ENCODE results near the gene DCD.
A peak's percentile ranks its signal among the peaks of the same experiment; 100 is the strongest.

The DCD gene

DNA sequence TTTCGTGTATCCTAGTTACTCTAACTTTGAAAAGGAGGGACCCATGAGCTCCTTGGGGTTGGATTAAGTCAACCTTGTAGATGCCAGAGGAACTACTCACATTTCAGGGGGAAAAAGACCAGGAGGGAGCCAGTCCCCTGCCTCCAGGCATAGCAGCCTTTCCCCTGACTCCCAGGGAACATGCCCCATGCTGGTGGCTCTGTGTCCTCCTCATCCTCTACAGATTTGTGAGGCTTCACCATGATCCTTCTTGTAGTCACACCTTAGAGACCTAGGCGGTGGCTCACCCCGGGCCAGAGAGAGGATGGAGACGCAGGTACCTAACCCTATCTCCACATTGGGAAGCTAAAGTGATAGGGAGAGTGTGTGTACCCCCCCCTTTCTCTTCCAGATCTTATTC lies 43.7 kb downstream of the DCD start:
- ATAC-seq, result no peak
- Mint-ChIP-seq H3K9me3 (no peaks in the 10 kb centered on the region), H3K4me3 (no peak overlapping the region), H3K27me3 (peaks cover 27% of the 10 kb centered on the region), H3K27ac (no peak overlapping the region), H3K4me1 (peaks cover 6% of the 10 kb centered on the region), H3K36me3 (no peaks in the 10 kb centered on the region)

DNA sequence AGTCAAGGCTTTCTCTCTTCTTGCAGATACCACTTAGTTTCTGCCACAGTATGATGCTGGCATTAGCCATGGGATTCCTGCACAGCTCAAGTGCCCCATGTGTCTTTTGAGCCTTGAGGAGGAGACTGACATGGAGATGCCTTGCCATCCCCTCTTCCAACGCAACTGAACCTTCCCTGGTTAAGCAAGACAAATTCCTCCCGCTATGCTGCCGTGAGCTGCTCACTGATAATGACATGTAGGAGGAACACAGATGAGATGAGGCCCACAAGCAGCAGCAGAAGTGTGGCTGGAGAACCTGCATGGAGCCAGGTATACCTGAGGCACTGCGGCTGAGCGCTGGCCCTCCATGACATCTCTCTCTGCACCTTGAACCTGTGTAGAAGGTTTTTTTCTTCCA lies 44.3 kb downstream of the DCD start:
- Mint-ChIP-seq H3K4me3 (no peak overlapping the region), H3K27ac (no peak overlapping the region), H3K9me3 (no peaks in the 10 kb centered on the region), H3K36me3 (no peaks in the 10 kb centered on the region), H3K27me3 (peaks cover 32% of the 10 kb centered on the region), H3K4me1 (peaks cover 6% of the 10 kb centered on the region)
- no peak for ATAC-seq

DNA sequence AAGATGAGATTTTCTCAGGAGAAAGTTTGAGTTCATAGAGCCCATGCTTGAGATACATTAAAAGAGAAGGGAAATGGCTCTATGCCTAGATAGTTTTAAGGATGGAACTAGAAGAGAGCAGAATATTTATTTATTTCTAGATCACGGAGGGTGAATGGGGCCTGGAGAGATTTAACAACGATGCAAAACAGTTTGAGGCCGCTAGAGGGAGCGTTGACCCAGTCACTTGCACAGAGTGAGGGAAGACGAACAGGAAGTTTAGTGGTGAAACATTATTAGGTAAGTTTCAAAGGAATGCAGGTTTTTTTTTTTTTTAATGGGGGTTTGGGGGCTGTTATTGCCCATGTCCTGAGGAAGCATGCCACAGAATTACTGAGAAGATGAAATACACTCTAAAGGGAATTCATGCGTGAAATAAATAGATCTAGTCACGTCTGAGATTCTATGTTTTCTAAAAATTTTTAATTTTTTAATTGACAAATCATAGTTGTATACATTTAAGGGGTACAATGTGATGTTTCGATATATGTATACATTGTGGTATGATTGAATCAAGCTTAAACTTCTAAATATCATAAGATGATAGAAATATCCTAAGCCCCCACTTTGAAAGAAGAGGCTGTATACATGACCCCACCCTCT lies 44.9 kb downstream of the DCD start:
- Mint-ChIP-seq H3K4me1 (peaks cover 6% of the 10 kb centered on the region), H3K36me3 (no peaks in the 10 kb centered on the region), H3K4me3 (no peak overlapping the region), H3K9me3 (no peaks in the 10 kb centered on the region), H3K27me3 (peaks cover 32% of the 10 kb centered on the region), H3K27ac (no peak overlapping the region)
- ATAC-seq, result peak; percentile 83

DNA sequence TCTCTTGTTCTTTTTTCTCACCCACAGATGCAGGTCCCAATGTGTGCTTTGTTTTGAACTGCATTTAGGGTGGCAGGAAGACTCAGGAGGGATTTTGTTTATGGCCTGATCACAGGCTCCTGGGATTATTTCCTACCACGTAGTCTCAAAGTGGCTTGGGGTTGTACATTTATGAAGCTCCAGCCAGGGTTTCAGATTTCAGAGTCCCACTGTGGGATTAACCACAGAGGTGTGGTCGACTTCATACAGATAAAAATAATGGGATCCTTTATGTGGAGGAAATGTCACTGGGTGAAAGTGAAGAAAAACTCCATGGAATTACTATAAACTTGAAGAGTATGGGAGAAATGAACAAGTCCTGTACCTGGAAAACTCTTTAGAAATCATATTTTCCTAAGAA lies 45.5 kb downstream of the DCD start:
- no peak overlapping the region for H3K27ac Mint-ChIP-seq
- peaks cover 25% of the 10 kb centered on the region for H3K27me3 Mint-ChIP-seq
- ATAC-seq, result no peak
- no peaks in the 10 kb centered on the region for H3K36me3 Mint-ChIP-seq
- H3K4me1 Mint-ChIP-seq, result peaks cover 6% of the 10 kb centered on the region
- no peaks in the 10 kb centered on the region for H3K9me3 Mint-ChIP-seq
- H3K4me3 Mint-ChIP-seq, result no peak overlapping the region

DNA sequence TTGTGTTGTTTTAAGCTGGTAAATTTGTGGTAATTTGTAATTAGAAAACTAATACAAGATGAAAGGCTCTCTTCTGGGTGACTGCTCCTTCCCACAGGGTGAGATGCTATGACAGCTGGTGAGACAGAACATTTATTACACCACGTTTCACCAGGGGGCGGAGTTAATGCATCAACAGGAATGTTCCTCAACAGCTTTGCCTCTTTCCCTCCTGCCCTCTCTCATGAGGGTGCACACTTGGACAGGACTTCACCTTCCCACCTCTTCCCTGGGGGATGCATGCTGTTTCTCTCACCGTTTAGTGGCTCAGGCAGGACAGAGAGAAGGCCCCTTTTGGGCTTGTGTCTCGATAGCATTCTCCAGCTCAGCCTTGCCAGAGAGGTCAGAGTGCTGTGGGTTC lies 46.3 kb downstream of the DCD start:
- peaks cover 6% of the 10 kb centered on the region for H3K4me1 Mint-ChIP-seq
- peaks cover 23% of the 10 kb centered on the region for H3K27me3 Mint-ChIP-seq
- no peak overlapping the region for H3K27ac Mint-ChIP-seq
- H3K36me3 Mint-ChIP-seq, result no peaks in the 10 kb centered on the region
- no peak for ATAC-seq
- H3K9me3 Mint-ChIP-seq, result no peaks in the 10 kb centered on the region
- H3K4me3 Mint-ChIP-seq, result no peak overlapping the region

DNA sequence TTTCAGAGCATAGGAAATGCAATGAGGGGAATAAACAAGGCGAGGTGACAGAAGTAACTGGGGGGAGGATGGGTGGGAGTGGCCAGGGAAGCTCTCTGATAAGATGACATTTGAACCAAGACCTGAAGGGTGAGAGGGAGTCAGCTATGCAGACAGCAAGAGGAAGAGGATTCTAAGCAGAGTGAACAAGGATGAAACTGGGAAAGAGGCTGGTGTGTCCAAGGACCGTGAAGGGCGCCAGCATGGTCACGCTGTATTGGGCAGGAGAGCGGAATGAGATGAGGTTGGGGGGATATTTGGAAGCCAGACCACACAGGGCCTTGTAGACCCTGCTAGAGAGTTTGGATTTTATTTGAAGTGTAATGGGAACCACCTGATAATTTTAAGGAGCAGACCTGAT lies 49.2 kb downstream of the DCD start:
- H3K36me3 Mint-ChIP-seq, result no peaks in the 10 kb centered on the region
- no peaks in the 10 kb centered on the region for H3K9me3 Mint-ChIP-seq
- H3K4me3 Mint-ChIP-seq, result no peak overlapping the region
- no peak overlapping the region for H3K27ac Mint-ChIP-seq
- H3K4me1 Mint-ChIP-seq, result peaks cover 6% of the 10 kb centered on the region
- ATAC-seq, result no peak
- peaks cover 43% of the 10 kb centered on the region for H3K27me3 Mint-ChIP-seq

DNA sequence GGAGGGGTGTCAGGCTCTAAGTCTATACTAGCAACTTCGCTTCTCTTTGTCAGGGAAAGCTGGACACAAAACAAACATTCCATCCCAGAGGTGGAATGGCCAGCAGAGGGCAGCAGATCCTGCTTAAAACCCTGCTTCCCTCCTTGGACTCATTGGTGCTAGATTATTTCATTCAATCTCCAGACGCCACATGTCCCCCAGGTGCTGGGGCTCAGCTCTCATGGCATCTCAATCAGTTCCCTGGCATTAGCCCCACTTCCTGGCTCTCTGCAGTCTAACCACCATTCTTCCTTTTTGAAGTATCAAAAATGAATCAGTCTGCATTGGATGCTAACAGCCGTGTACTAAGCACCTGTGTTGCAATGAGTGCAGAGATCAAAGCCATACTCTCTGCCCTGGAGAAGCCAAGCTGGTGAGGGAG lies 51.6 kb downstream of the DCD start:
- Mint-ChIP-seq H3K27me3 (peaks cover 43% of the 10 kb centered on the region), H3K4me1 (no peaks in the 10 kb centered on the region), H3K9me3 (no peaks in the 10 kb centered on the region), H3K4me3 (no peak overlapping the region), H3K27ac (no peak overlapping the region), H3K36me3 (no peaks in the 10 kb centered on the region)
- ATAC-seq, result no peak

DNA sequence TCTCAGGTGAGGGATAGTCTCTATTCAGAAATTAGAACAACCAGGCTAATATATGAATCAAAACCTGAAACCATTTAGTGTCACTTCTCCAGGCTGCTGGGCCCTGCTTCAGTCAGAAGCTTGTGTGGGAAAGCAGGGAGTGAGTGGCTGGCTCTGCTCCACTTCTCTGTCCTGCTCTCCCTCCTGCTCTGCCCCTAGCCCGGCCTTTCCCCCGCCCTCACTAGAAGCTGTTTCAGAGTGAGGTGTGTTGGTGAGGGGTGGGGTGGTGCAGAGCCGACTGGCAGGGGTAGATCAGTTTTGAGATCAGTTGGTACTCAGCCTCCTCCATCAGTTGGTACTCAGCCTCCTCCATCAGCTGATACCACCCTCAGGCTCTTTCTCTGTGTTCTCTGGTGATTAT lies 52.7 kb downstream of the DCD start:
- H3K9me3 Mint-ChIP-seq, result no peaks in the 10 kb centered on the region

More for the DNA sequence above, 52.7 kb downstream of the DCD start:
- H3K27me3 Mint-ChIP-seq, result peaks cover 54% of the 10 kb centered on the region
- H3K27ac Mint-ChIP-seq, result no peak overlapping the region
- no peaks in the 10 kb centered on the region for H3K4me1 Mint-ChIP-seq
- no peaks in the 10 kb centered on the region for H3K36me3 Mint-ChIP-seq
- H3K4me3 Mint-ChIP-seq, result no peak overlapping the region
- ATAC-seq, result no peak

All from stimulated activated memory B cell treated with anti-CD40 and anti-IgM and Interleukin-4, amounts not matched to agents 10 μg/mL and 1 μg/mL and 100 μg/mL, for 72 hours (primary cell).